Measurements from ENCODE around the gene MEX3D. TPM values are rescaled to one million over a fixed set of nuclear protein-coding genes. Genes with fewer than 3 reads are reported as not detected.
A peak's percentile ranks its signal among the peaks of the same experiment; 100 is the strongest.
"Not testable (repeated sequence)": the region's sequence is repeated elsewhere in the genome, so short reads cannot be mapped to it uniquely, and the experiment has no call there.

MEX3D gene
- polyA plus RNA-seq, 2 of the 4 experiments (the other 2 are of a cell fraction) = 2.1 to 7.1 TPM

- H3K9me3 ChIP-seq; H3K4me3 ChIP-seq; POLR2A ChIA-PET; H3K4me2 ChIP-seq; DNase-seq (ENCODE audit: low read depth in 1 of 2, low spot score in 1 of 2); ATAC-seq; H3K27ac ChIP-seq; H3K4me1 ChIP-seq; FAIRE-seq: not testable (repeated sequence)
- CTCF ChIA-PET = interaction anchor here (0.7 to 3.4 kb wide), 2 partner anchors 11 to 27 kb away, joined by 3 to 19 read pairs; no protein-coding TSS in a partner anchor
- WGBS (ENCODE audit: missing lambda C conversion rate) = 66% methylated on average over 6 of the region's 7 CpGs
These were observed 32.4 kb downstream of the MEX3D start for GRCh38 chr19:1535699-1536098.

DNA sequence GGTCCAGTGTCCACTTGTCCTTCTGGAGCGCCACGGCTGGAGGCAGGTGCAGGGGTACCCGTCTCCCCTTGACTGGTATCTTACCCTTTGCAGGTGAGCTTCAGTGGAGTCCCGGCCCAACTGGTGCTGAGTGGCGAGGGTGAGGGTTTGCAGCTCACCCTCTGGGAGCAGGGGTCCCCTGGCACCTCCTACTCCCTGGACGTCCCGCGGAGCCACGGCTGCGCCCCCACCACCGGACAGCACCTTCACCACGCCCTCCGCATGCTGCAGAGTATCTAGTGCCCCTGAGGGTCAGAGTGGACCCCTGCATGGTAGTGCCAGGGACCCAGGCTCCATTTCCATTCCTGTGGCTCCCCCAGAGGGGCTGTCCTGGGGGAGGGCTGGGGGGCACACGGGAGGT, 33.2 kb downstream of the MEX3D start:
- 73% methylated on average over 5 of the region's 14 CpGs for WGBS (ENCODE audit: missing lambda C conversion rate)
- no peak overlapping the region for H3K4me3 ChIP-seq
- POLR2A ChIA-PET = no interaction called here
- no peak overlapping the region for H3K27ac ChIP-seq
- FAIRE-seq (no peak), DNase-seq (ENCODE audit: low read depth in 1 of 2, low spot score in 1 of 2) (no peak), ATAC-seq (peak in 1 of 2 experiments; percentile 24; a peak in 1 of 6 replicates)
- H3K4me1 ChIP-seq = no peaks in the 10 kb centered on the region
- TF ChIP-seq NFE2L2 (conservative IDR thresholded peaks at IDR 0.05; ENCODE audit: low read length) (no peak), PBX3 (IDR thresholded peaks at IDR 0.05) (no peak), HDAC2 (IDR thresholded peaks at IDR 0.05) (no peak)
- no peak overlapping the region for H3K4me2 ChIP-seq
- H3K9me3 ChIP-seq = 0 out of 3 replicates have a peak, but pooled peaks cover 3% of the 10 kb centered on the region
- CTCF ChIA-PET = interaction anchor here (0.7 to 3.4 kb wide), 4 partner anchors 9 to 291 kb away, joined by 3 to 19 read pairs (median 4); no protein-coding TSS in a partner anchor

DNA sequence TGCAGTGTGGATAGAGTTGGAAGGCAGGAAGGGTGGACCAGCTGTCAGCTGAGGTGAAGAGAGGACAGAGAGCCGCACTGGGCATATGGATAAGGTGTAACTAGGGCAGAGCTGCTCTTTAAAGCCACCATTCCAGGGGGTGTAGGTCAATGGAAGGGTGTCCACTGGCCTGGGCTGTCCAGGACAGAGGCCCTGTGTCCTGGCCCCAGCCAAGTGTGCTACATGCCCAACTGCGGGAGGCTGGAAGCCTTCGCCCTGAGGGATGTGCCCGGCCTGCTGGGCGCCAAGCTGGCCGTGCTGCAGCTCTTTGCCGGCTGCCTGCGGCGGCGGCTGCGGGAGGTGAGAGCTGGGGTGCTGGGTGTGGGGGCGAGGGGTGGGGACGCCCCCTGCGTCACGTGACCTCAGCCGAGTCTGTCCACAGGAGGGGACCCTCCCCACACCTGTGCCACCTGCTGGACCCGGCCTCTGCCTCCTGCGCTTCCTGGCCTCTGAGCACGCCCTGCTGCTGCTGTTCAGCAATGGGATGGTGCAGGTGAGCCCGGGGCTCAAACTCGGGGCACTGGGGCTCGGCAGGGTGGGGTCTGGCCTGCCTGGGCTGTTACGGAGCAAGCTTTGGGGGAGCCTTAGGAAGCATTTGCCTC, 34.5 kb downstream of the MEX3D start:
- H3K4me1 ChIP-seq = no peaks in the 10 kb centered on the region
- WGBS (ENCODE audit: missing lambda C conversion rate) = 75% methylated on average over 4 of the region's 23 CpGs
- TF ChIP-seq KDM1A (IDR thresholded peaks at IDR 0.05; ENCODE audit: low read depth) = no peak
- TF ChIP-seq REST (IDR thresholded peaks at IDR 0.05) = no peak
- no peak for TF ChIP-seq JUN (IDR thresholded peaks at IDR 0.05)
- TF ChIP-seq, protein P1, sequence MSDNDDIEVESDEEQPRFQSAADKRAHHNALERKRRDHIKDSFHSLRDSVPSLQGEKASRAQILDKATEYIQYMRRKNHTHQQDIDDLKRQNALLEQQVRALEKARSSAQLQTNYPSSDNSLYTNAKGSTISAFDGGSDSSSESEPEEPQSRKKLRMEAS (IDR thresholded peaks at IDR 0.05) = no peak
- no peak overlapping the region for H3K27ac ChIP-seq
- ChIA-PET CTCF (interaction anchor here (1.0 to 3.4 kb wide), 3 partner anchors 8 to 33 kb away, joined by 3 to 19 read pairs (median 6); no protein-coding TSS in a partner anchor), POLR2A (no interaction called here)
- DNase-seq (ENCODE audit: low read depth in 1 of 2, low spot score in 1 of 2) = no peak
- H3K4me3 ChIP-seq = no peak overlapping the region
- H3K9me3 ChIP-seq = 0 out of 3 replicates have a peak, but pooled peaks cover 3% of the 10 kb centered on the region
- FAIRE-seq = no peak
- ATAC-seq = peak; percentile 44 to 49; a peak in 3 of 6 replicates
- no peak overlapping the region for H3K4me2 ChIP-seq

DNA sequence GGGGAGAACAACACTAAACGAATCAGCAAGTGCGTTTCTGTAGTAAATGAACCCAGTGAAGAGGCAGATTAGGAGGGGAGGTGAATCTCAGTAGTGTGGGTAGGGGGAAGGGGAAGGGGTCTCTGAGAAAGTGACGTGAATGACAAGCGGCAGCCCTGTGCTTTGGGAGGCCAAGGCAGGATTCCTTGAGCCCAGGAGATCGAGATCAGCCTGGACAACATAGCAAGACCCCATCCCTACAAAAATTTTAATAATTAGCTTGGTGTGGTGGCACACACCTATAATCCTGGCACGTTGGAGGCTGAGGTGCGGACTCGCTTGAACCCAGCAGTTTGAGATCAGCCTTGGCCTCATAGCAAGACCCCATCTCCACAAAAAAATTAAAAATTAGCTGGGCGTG, 36.1 kb downstream of the MEX3D start:
- ChIA-PET CTCF (no interaction called here), POLR2A (no interaction called here)
- FAIRE-seq (no peak), DNase-seq (ENCODE audit: low read depth in 1 of 2, low spot score in 1 of 2) (no peak), ATAC-seq (no peak)
- no peaks in the 10 kb centered on the region for H3K4me1 ChIP-seq
- H3K4me3 ChIP-seq = no peak overlapping the region
- 77% methylated on average over 9 of the region's 9 CpGs for WGBS (ENCODE audit: missing lambda C conversion rate)
- no peak overlapping the region for H3K27ac ChIP-seq
- H3K4me2 ChIP-seq = no peak overlapping the region
- 0 out of 3 replicates have a peak, but pooled peaks cover 3% of the 10 kb centered on the region for H3K9me3 ChIP-seq
- TF ChIP-seq HOXA7 (CRISPR knock-in tag; IDR thresholded peaks at IDR 0.05) (no peak), ZC3H11A (IDR thresholded peaks at IDR 0.05) (no peak), KDM1A (IDR thresholded peaks at IDR 0.05; ENCODE audit: low read depth) (no peak), HDAC2 (IDR thresholded peaks at IDR 0.05) (no peak), RCOR1 (IDR thresholded peaks at IDR 0.05; ENCODE audit: low read depth, low read length) (no peak), GATA3 (IDR thresholded peaks at IDR 0.05; ENCODE audit: borderline replicate concordance) (no peak), POLR2AphosphoS2 (conservative IDR thresholded peaks at IDR 0.05; ENCODE audit: low read length) (no peak), NFE2L2 (conservative IDR thresholded peaks at IDR 0.05; ENCODE audit: low read length) (no peak), HOXB5 (CRISPR knock-in tag; IDR thresholded peaks at IDR 0.05) (no peak), KDM5A (IDR thresholded peaks at IDR 0.05) (no peak), REST (IDR thresholded peaks at IDR 0.05) (no peak)
- TF ChIP-seq, protein P2, sequence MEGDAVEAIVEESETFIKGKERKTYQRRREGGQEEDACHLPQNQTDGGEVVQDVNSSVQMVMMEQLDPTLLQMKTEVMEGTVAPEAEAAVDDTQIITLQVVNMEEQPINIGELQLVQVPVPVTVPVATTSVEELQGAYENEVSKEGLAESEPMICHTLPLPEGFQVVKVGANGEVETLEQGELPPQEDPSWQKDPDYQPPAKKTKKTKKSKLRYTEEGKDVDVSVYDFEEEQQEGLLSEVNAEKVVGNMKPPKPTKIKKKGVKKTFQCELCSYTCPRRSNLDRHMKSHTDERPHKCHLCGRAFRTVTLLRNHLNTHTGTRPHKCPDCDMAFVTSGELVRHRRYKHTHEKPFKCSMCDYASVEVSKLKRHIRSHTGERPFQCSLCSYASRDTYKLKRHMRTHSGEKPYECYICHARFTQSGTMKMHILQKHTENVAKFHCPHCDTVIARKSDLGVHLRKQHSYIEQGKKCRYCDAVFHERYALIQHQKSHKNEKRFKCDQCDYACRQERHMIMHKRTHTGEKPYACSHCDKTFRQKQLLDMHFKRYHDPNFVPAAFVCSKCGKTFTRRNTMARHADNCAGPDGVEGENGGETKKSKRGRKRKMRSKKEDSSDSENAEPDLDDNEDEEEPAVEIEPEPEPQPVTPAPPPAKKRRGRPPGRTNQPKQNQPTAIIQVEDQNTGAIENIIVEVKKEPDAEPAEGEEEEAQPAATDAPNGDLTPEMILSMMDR (IDR thresholded peaks at IDR 0.05) = no peak
- TF ChIP-seq, protein P3, sequence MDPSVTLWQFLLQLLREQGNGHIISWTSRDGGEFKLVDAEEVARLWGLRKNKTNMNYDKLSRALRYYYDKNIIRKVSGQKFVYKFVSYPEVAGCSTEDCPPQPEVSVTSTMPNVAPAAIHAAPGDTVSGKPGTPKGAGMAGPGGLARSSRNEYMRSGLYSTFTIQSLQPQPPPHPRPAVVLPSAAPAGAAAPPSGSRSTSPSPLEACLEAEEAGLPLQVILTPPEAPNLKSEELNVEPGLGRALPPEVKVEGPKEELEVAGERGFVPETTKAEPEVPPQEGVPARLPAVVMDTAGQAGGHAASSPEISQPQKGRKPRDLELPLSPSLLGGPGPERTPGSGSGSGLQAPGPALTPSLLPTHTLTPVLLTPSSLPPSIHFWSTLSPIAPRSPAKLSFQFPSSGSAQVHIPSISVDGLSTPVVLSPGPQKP (IDR thresholded peaks at IDR 0.05; ENCODE audit: low read depth, low read length) = no peak

Data from A549 (cell line).